HepG2 (cell line): ENCODE results near the gene GRK6. TPM values are rescaled to one million over a fixed set of nuclear protein-coding genes. Genes with fewer than 3 reads are reported as not detected.
A peak's percentile ranks its signal among the peaks of the same experiment; 100 is the strongest.

ENCODE experiments used
- ATM ChIP-seq: fragments of 450-650 bp; IDR thresholded peaks from 2 replicates; pipeline ENCODE4 v1.7.1; 2017; ENCODE audit warnings: mild to moderate bottlenecking, borderline replicate concordance
- CBX2 ChIP-seq, 2 experiments: fragments of 200-600 bp in 1 of 2; sonication (generic); formaldehyde crosslinking in 1 of 2; IDR thresholded peaks; 2 replicates each; pipeline versions ENCODE4 v1.7.0 to v1.8.1; 2018 to 2022; ENCODE audit warnings: low read depth in 2 of 2, low read length in 1 of 2, mild to moderate bottlenecking in 1 of 2, missing genetic modification reagents in 1 of 2
- CEBPZ ChIP-seq: IDR thresholded peaks from 2 replicates; pipeline ENCODE4 v1.6.1; 2012; ENCODE audit warnings: low read length, improper control_type of control experiment
- MXD1 ChIP-seq: sonication (generic); formaldehyde crosslinking; IDR thresholded peaks from 2 replicates; pipeline ENCODE4 v1.4.0; 2020; ENCODE audit warnings: mild to moderate bottlenecking, missing genetic modification reagents
- POGK ChIP-seq: sonication (generic); formaldehyde crosslinking; conservative IDR thresholded peaks from 2 replicates; pipeline ENCODE4 v1.8.0; 2022; ENCODE audit warnings: mild to moderate bottlenecking, moderate library complexity, missing genetic modification reagents
- RCOR2 ChIP-seq: IDR thresholded peaks from 2 replicates; pipeline ENCODE4 v1.6.1; 2016; ENCODE audit warnings: missing biosample characterization, missing genetic modification reagents
- ZBED4 ChIP-seq: sonication (generic); formaldehyde crosslinking; IDR thresholded peaks from 2 replicates; pipeline ENCODE4 v1.4.0; 2020; ENCODE audit warnings: missing genetic modification reagents, borderline replicate concordance
- ZBTB33 ChIP-seq: sonication (generic); formaldehyde crosslinking; IDR thresholded peaks from 2 replicates; pipeline ENCODE4 v1.4.0; 2020; ENCODE audit warnings: missing genetic modification reagents
- ZBTB37 ChIP-seq: sonication (generic); formaldehyde crosslinking; IDR thresholded peaks from 2 replicates; pipeline ENCODE4 v1.4.0; 2020; ENCODE audit warnings: mild to moderate bottlenecking, missing genetic modification reagents
- ZKSCAN8 ChIP-seq: IDR thresholded peaks from 2 replicates; pipeline ENCODE4 v1.6.1; 2016; ENCODE audit warnings: borderline replicate concordance, missing genetic modification reagents, missing compliant biosample characterization
- ZNF441 ChIP-seq: sonication (generic); formaldehyde crosslinking; IDR thresholded peaks from 2 replicates; pipeline ENCODE4 v1.7.0; 2021; ENCODE audit warnings: missing genetic modification reagents, borderline replicate concordance
- ZNF557 ChIP-seq: sonication (generic); formaldehyde crosslinking; IDR thresholded peaks from 2 replicates; pipeline ENCODE4 v1.4.0; 2020; ENCODE audit warnings: missing genetic modification reagents
- polyA plus RNA-seq, 8 experiments: library from polyadenylated mRNA; depleted of rRNA in 3 of 8; stranded (reverse) in 7 of 8; unstranded in 1 of 8; fragments of >200 nt; fragmentation: Illumina TruSeq in 4 of 8; extraction: Trizol in 4 of 8; gene quantifications; 2 replicates each; pipeline versions ENCODE4 v1.2.1 to v1.2.3, GENCODE V29; 2011 to 2016; ENCODE audit warnings: low read depth in 4 of 8, missing spikeins in 1 of 8, mixed read lengths in 1 of 8; ENCODE audit not compliant: insufficient read depth in 1 of 8
- total RNA-seq, 5 experiments: library from RNA; depleted of rRNA; stranded (reverse); fragments of >200 nt; fragmentation: Illumina TruSeq; extraction: Trizol; gene quantifications; 2 replicates each; pipeline ENCODE4 v1.2.3, GENCODE V29; 2016; ENCODE audit warnings: low read depth in 1 of 5

Gene GRK6
- total and polyA plus RNA-seq, 2 of the 13 experiments (the other 11 are each of a cell fraction or from before 2014, with no cell fraction given): 13.2 to 19.9 TPM

GRCh38 chr5:177455661-177456590 is 29.4 kb downstream of the GRK6 start (continued):
- TF ChIP-seq POGK (CRISPR knock-in tag): peak; percentile 21; the same call in 1 of the 2 replicates
- TF ChIP-seq MXD1: no peak
- TF ChIP-seq RCOR2 (CRISPR knock-in tag): no peak
- TF ChIP-seq ZBTB37 (CRISPR knock-in tag): no peak
- no peak; the same call in 1 of the 2 replicates for TF ChIP-seq ZNF441
- peak; percentile 36; the same call in 1 of the 2 replicates for TF ChIP-seq ZBTB33 (CRISPR knock-in tag)
- no peak for TF ChIP-seq ZNF557 (CRISPR knock-in tag)
- TF ChIP-seq ZBED4 (CRISPR knock-in tag): no peak
- no peak for TF ChIP-seq ATM
- TF ChIP-seq CEBPZ: no peak
- no peak for TF ChIP-seq CBX2 (IDR thresholded peaks at IDR 0.05; ENCODE audit: low read depth, low read length)
- TF ChIP-seq CBX2 (CRISPR knock-in tag; IDR thresholded peaks at IDR 0.05; ENCODE audit: low read depth): no peak
- no peak for TF ChIP-seq ZKSCAN8
